ENCODE measurements around the gene NTRK3.
"Not testable (repeated sequence)": the region's sequence is repeated elsewhere in the genome, so short reads cannot be mapped to it uniquely, and the experiment has no call there.

Gene NTRK3

GRCh38 chr15:87835830-87836229 lies 420.7 kb downstream of the NTRK3 start:
- not testable (repeated sequence) for H3K36me3 ChIP-seq (ENCODE audit: control insufficient read depth in 1 of 2, insufficient read depth in 2 of 2, low read length in 2 of 2); H3K27ac ChIP-seq (ENCODE audit: low read length); H3K27me3 ChIP-seq (ENCODE audit: low read depth, low read length); H3K9me3 ChIP-seq (ENCODE audit: control insufficient read depth in 1 of 2, low read length in 2 of 2); H3K4me3 ChIP-seq (ENCODE audit: low read depth in 1 of 2, low read length in 2 of 2); H3K4me1 ChIP-seq (ENCODE audit: control insufficient read depth in 1 of 2, insufficient read depth in 2 of 2, low read length in 2 of 2)

- not testable (repeated sequence) for H3K36me3 ChIP-seq (ENCODE audit: control insufficient read depth in 1 of 2, insufficient read depth in 2 of 2, low read length in 2 of 2); H3K27ac ChIP-seq (ENCODE audit: low read length)
These were observed 423.2 kb downstream of the NTRK3 start for GRCh38 chr15:87833333-87833732.

GRCh38 chr15:87829332-87830050 lies 427.0 kb downstream of the NTRK3 start:
- Histone ChIP-seq H3K4me1 (ENCODE audit: control insufficient read depth in 1 of 2, insufficient read depth in 2 of 2, low read length in 2 of 2) (no peaks in the 10 kb centered on the region), H3K36me3 (ENCODE audit: control insufficient read depth in 1 of 2, insufficient read depth in 2 of 2, low read length in 2 of 2) (no peaks in the 10 kb centered on the region), H3K27ac (ENCODE audit: low read length) (no peak overlapping the region), H3K27me3 (ENCODE audit: low read depth, low read length) (no peaks in the 10 kb centered on the region), H3K9me3 (ENCODE audit: control insufficient read depth in 1 of 2, low read length in 2 of 2) (no peaks in the 10 kb centered on the region), H3K4me3 (ENCODE audit: low read depth in 1 of 2, low read length in 2 of 2) (no peak overlapping the region)

More at GRCh38 chr15:87833333-87833732, 423.2 kb downstream of the NTRK3 start:
- H3K4me3 ChIP-seq (ENCODE audit: low read depth in 1 of 2, low read length in 2 of 2); H3K4me1 ChIP-seq (ENCODE audit: control insufficient read depth in 1 of 2, insufficient read depth in 2 of 2, low read length in 2 of 2); H3K27me3 ChIP-seq (ENCODE audit: low read depth, low read length); H3K9me3 ChIP-seq (ENCODE audit: control insufficient read depth in 1 of 2, low read length in 2 of 2): not testable (repeated sequence)

- Histone ChIP-seq H3K27ac (ENCODE audit: low read length) (no peak overlapping the region), H3K4me1 (ENCODE audit: control insufficient read depth in 1 of 2, insufficient read depth in 2 of 2, low read length in 2 of 2) (no peaks in the 10 kb centered on the region), H3K4me3 (ENCODE audit: low read depth in 1 of 2, low read length in 2 of 2) (no peak overlapping the region), H3K27me3 (ENCODE audit: low read depth, low read length) (no peaks in the 10 kb centered on the region), H3K36me3 (ENCODE audit: control insufficient read depth in 1 of 2, insufficient read depth in 2 of 2, low read length in 2 of 2) (no peaks in the 10 kb centered on the region), H3K9me3 (ENCODE audit: control insufficient read depth in 1 of 2, low read length in 2 of 2) (no peaks in the 10 kb centered on the region)
These were observed 427.9 kb downstream of the NTRK3 start for GRCh38 chr15:87828608-87829007.

GRCh38 chr15:87827131-87827530 lies 429.4 kb downstream of the NTRK3 start:
- H3K27ac ChIP-seq (ENCODE audit: low read length), result no peak overlapping the region
- H3K4me1 ChIP-seq (ENCODE audit: control insufficient read depth in 1 of 2, insufficient read depth in 2 of 2, low read length in 2 of 2), result no peaks in the 10 kb centered on the region
- H3K4me3 ChIP-seq (ENCODE audit: low read depth in 1 of 2, low read length in 2 of 2), result no peak overlapping the region
- no peaks in the 10 kb centered on the region for H3K36me3 ChIP-seq (ENCODE audit: control insufficient read depth in 1 of 2, insufficient read depth in 2 of 2, low read length in 2 of 2)
- H3K9me3 ChIP-seq (ENCODE audit: control insufficient read depth in 1 of 2, low read length in 2 of 2), result no peaks in the 10 kb centered on the region
- no peaks in the 10 kb centered on the region for H3K27me3 ChIP-seq (ENCODE audit: low read depth, low read length)

GRCh38 chr15:87826119-87826747 lies 430.3 kb downstream of the NTRK3 start:
- Histone ChIP-seq H3K27me3 (ENCODE audit: low read depth, low read length) (no peaks in the 10 kb centered on the region), H3K27ac (ENCODE audit: low read length) (no peak overlapping the region), H3K36me3 (ENCODE audit: control insufficient read depth in 1 of 2, insufficient read depth in 2 of 2, low read length in 2 of 2) (no peaks in the 10 kb centered on the region), H3K9me3 (ENCODE audit: control insufficient read depth in 1 of 2, low read length in 2 of 2) (no peaks in the 10 kb centered on the region), H3K4me1 (ENCODE audit: control insufficient read depth in 1 of 2, insufficient read depth in 2 of 2, low read length in 2 of 2) (no peaks in the 10 kb centered on the region), H3K4me3 (ENCODE audit: low read depth in 1 of 2, low read length in 2 of 2) (no peak overlapping the region)

GRCh38 chr15:87818756-87819155 lies 437.8 kb downstream of the NTRK3 start:
- H3K4me3 ChIP-seq (ENCODE audit: low read depth in 1 of 2, low read length in 2 of 2), result no peak overlapping the region

GRCh38 chr15:87817553-87817952 lies 439.0 kb downstream of the NTRK3 start:
- no peaks in the 10 kb centered on the region for H3K27me3 ChIP-seq (ENCODE audit: low read depth, low read length)
- no peaks in the 10 kb centered on the region for H3K4me1 ChIP-seq (ENCODE audit: control insufficient read depth in 1 of 2, insufficient read depth in 2 of 2, low read length in 2 of 2)
- no peaks in the 10 kb centered on the region for H3K36me3 ChIP-seq (ENCODE audit: control insufficient read depth in 1 of 2, insufficient read depth in 2 of 2, low read length in 2 of 2)
- no peaks in the 10 kb centered on the region for H3K9me3 ChIP-seq (ENCODE audit: control insufficient read depth in 1 of 2, low read length in 2 of 2)
- H3K4me3 ChIP-seq (ENCODE audit: low read depth in 1 of 2, low read length in 2 of 2), result no peak overlapping the region
- H3K27ac ChIP-seq (ENCODE audit: low read length), result no peak overlapping the region

More at GRCh38 chr15:87818756-87819155, 437.8 kb downstream of the NTRK3 start:
- Histone ChIP-seq H3K27ac (ENCODE audit: low read length) (no peak overlapping the region), H3K36me3 (ENCODE audit: control insufficient read depth in 1 of 2, insufficient read depth in 2 of 2, low read length in 2 of 2) (no peaks in the 10 kb centered on the region), H3K27me3 (ENCODE audit: low read depth, low read length) (no peaks in the 10 kb centered on the region), H3K4me1 (ENCODE audit: control insufficient read depth in 1 of 2, insufficient read depth in 2 of 2, low read length in 2 of 2) (no peaks in the 10 kb centered on the region), H3K9me3 (ENCODE audit: control insufficient read depth in 1 of 2, low read length in 2 of 2) (no peaks in the 10 kb centered on the region)

GRCh38 chr15:87816811-87817210 lies 439.7 kb downstream of the NTRK3 start:
- no peak overlapping the region for H3K27ac ChIP-seq (ENCODE audit: low read length)
- no peaks in the 10 kb centered on the region for H3K27me3 ChIP-seq (ENCODE audit: low read depth, low read length)
- no peaks in the 10 kb centered on the region for H3K36me3 ChIP-seq (ENCODE audit: control insufficient read depth in 1 of 2, insufficient read depth in 2 of 2, low read length in 2 of 2)
- H3K4me3 ChIP-seq (ENCODE audit: low read depth in 1 of 2, low read length in 2 of 2), result no peak overlapping the region
- no peaks in the 10 kb centered on the region for H3K4me1 ChIP-seq (ENCODE audit: control insufficient read depth in 1 of 2, insufficient read depth in 2 of 2, low read length in 2 of 2)
- H3K9me3 ChIP-seq (ENCODE audit: control insufficient read depth in 1 of 2, low read length in 2 of 2), result no peaks in the 10 kb centered on the region

- H3K36me3 ChIP-seq (ENCODE audit: control insufficient read depth in 1 of 2, insufficient read depth in 2 of 2, low read length in 2 of 2), result no peaks in the 10 kb centered on the region
- H3K9me3 ChIP-seq (ENCODE audit: control insufficient read depth in 1 of 2, low read length in 2 of 2), result no peaks in the 10 kb centered on the region
- H3K4me1 ChIP-seq (ENCODE audit: control insufficient read depth in 1 of 2, insufficient read depth in 2 of 2, low read length in 2 of 2), result no peaks in the 10 kb centered on the region
- H3K27ac ChIP-seq (ENCODE audit: low read length), result no peak overlapping the region
- no peaks in the 10 kb centered on the region for H3K27me3 ChIP-seq (ENCODE audit: low read depth, low read length)
- H3K4me3 ChIP-seq (ENCODE audit: low read depth in 1 of 2, low read length in 2 of 2), result no peak overlapping the region
These were observed 440.5 kb downstream of the NTRK3 start for GRCh38 chr15:87816016-87816415.
